Caco-2 (cell line): ENCODE results near the gene CACNB2. TPM values are rescaled to one million over a fixed set of nuclear protein-coding genes. Genes with fewer than 3 reads are reported as not detected.

Experiments used
- BruUV-seq: library from RNA; stranded (reverse); fragments of 400-500 nt; replicated peaks from 2 replicates; lab custom pipeline; 2021; lab: Mats Ljungman, UMichigan
- CTCF ChIA-PET: fragments of 300-600 bp; sonication (Branson Sonifier 250); formaldehyde crosslinking; loops from one replicate; lab custom pipeline; 2022; ENCODE audit warnings: antibody characterized with exemption; lab: Charles Lee
- POLR2A ChIA-PET: fragments of 300-600 bp; sonication (Branson Sonifier 250); formaldehyde crosslinking; loops from one replicate; lab custom pipeline; 2022; ENCODE audit warnings: antibody characterized with exemption; lab: Charles Lee
- DNase-seq, 2 experiments: peaks; one replicate each; pipeline versions ENCODE4 v3.0.0 to v3.0.0-alpha.2; 2020 to 2022
- H3K27me3 ChIP-seq: replicated peaks from 2 replicates; pipeline ENCODE4 v1.6.0; 2011; ENCODE audit warnings: low read length; ENCODE audit not compliant: control insufficient read depth, insufficient read depth
- H3K36me3 ChIP-seq: 2 replicates; pipeline ENCODE4 v1.5.1; 2011; ENCODE audit warnings: low read length; ENCODE audit not compliant: control insufficient read depth, insufficient read depth
- H3K4me1 ChIP-seq: fragments of 250-450 bp; sonication (Bioruptor Pico); 2 replicates; pipeline ENCODE4 v1.5.1; 2020; ENCODE audit warnings: mild to moderate bottlenecking
- H3K4me3 ChIP-seq: 2 replicates; pipeline ENCODE4 v1.5.1; 2011; ENCODE audit warnings: low read depth, mild to moderate bottlenecking, control low read depth, low read length
- H3K9me3 ChIP-seq: fragments of 250-450 bp; sonication (Bioruptor Pico); 2 replicates; pipeline ENCODE4 v1.5.1; 2020; ENCODE audit warnings: mild to moderate bottlenecking, moderate library complexity
- H3K27ac Mint-ChIP-seq: one replicate; pipeline ENCODE4 v1.8.0; 2022; ENCODE audit warnings: mixed read lengths; ENCODE audit not compliant: unreplicated experiment
- H3K27me3 Mint-ChIP-seq: one replicate; pipeline ENCODE4 v1.8.0; 2022; ENCODE audit warnings: mixed read lengths; ENCODE audit not compliant: insufficient read depth, unreplicated experiment
- H3K36me3 Mint-ChIP-seq: one replicate; pipeline ENCODE4 v1.8.0; 2022; ENCODE audit warnings: mild to moderate bottlenecking, mixed read lengths; ENCODE audit not compliant: insufficient read depth, unreplicated experiment
- H3K4me1 Mint-ChIP-seq: one replicate; pipeline ENCODE4 v1.8.0; 2022; ENCODE audit warnings: low read depth, mixed read lengths; ENCODE audit not compliant: unreplicated experiment
- H3K4me3 Mint-ChIP-seq: one replicate; pipeline ENCODE4 v1.8.0; 2022; ENCODE audit warnings: mild to moderate bottlenecking, moderate library complexity, mixed read lengths; ENCODE audit not compliant: unreplicated experiment
- H3K9me3 Mint-ChIP-seq: one replicate; pipeline ENCODE4 v1.8.0; 2022; ENCODE audit warnings: mixed read lengths; ENCODE audit not compliant: unreplicated experiment
- CTCF ChIP-seq, 2 experiments: fragments of 200-600 bp in 1 of 2; IDR thresholded peaks; 1 replicate in 1 of 2; 2 replicates in 1 of 2; pipeline versions ENCODE4 v1.5.1 to v1.8.0; 2011 to 2022; ENCODE audit warnings: antibody characterized with exemption in 1 of 2, control low read depth in 1 of 2, inconsistent platforms in 1 of 2, low read depth in 1 of 2, low read length in 1 of 2, mild to moderate bottlenecking in 1 of 2, moderate library complexity in 1 of 2; ENCODE audit not compliant: insufficient read depth in 1 of 2, severe bottlenecking in 1 of 2, unreplicated experiment in 1 of 2
- intact Hi-C: fragments of 100-400 bp; cut with micrococcal nuclease; formaldehyde crosslinking; loops from one replicate; pipeline ENCODE4 v1.10.0; 2022; ENCODE audit not compliant: unreplicated experiment
- total RNA-seq: library from RNA; stranded (reverse); gene quantifications from 2 replicates; pipeline ENCODE4 v1.2.3, GENCODE V29; 2022

Gene CACNB2
- total RNA-seq, 1 experiment from 2014 or later: 0.98 TPM

- H3K9me3 ChIP-seq: 0 out of 2 replicates have a peak, but pooled peaks cover 3% of the 10 kb centered on the region
- no peaks in the 10 kb centered on the region for H3K4me1 Mint-ChIP-seq
- no peaks in the 10 kb centered on the region for H3K36me3 Mint-ChIP-seq
- no peak overlapping the region for H3K4me3 Mint-ChIP-seq
- no peaks in the 10 kb centered on the region for H3K36me3 ChIP-seq
- BruUV-seq: no TSS peak
- no peaks in the 10 kb centered on the region for H3K9me3 Mint-ChIP-seq
- no peak overlapping the region for H3K27ac Mint-ChIP-seq
- H3K4me3 ChIP-seq: no peak overlapping the region
- DNase-seq: no peak
- H3K27me3 Mint-ChIP-seq: peaks cover 14% of the 10 kb centered on the region
- H3K4me1 ChIP-seq: no peaks in the 10 kb centered on the region
- TF ChIP-seq CTCF (IDR thresholded peaks at IDR 0.05; ENCODE audit: insufficient read depth in 1 of 2, low read depth in 1 of 2, low read length in 1 of 2, severe bottlenecking in 1 of 2, unreplicated experiment in 1 of 2): no peak
- intact Hi-C loops: no loop called here
- POLR2A ChIA-PET: no interaction called here
- H3K27me3 ChIP-seq: no peaks in the 10 kb centered on the region
- CTCF ChIA-PET: no interaction called here
These were observed 45.4 kb downstream of the CACNB2 start for GRCh38 chr10:18185621-18186020.

GRCh38 chr10:18190840-18191239, 50.6 kb downstream of the CACNB2 start:
- intact Hi-C loops: no loop called here
- Mint-ChIP-seq H3K9me3 (no peaks in the 10 kb centered on the region), H3K36me3 (no peaks in the 10 kb centered on the region), H3K27ac (no peak overlapping the region), H3K4me1 (no peaks in the 10 kb centered on the region), H3K4me3 (no peak overlapping the region), H3K27me3 (peaks cover 12% of the 10 kb centered on the region)
- no peaks in the 10 kb centered on the region for H3K4me1 ChIP-seq
- CTCF ChIA-PET: no interaction called here
- no peaks in the 10 kb centered on the region for H3K9me3 ChIP-seq
- BruUV-seq: no TSS peak
- no peak for DNase-seq
- H3K4me3 ChIP-seq: no peak overlapping the region
- POLR2A ChIA-PET: no interaction called here
- no peaks in the 10 kb centered on the region for H3K27me3 ChIP-seq
- H3K36me3 ChIP-seq: no peaks in the 10 kb centered on the region
- TF ChIP-seq CTCF (IDR thresholded peaks at IDR 0.05; ENCODE audit: insufficient read depth in 1 of 2, low read depth in 1 of 2, low read length in 1 of 2, severe bottlenecking in 1 of 2, unreplicated experiment in 1 of 2): no peak

GRCh38 chr10:18194634-18195033, 54.4 kb downstream of the CACNB2 start:
- Mint-ChIP-seq H3K4me1 (no peaks in the 10 kb centered on the region), H3K27ac (no peak overlapping the region), H3K4me3 (no peak overlapping the region), H3K27me3 (peaks cover 12% of the 10 kb centered on the region), H3K36me3 (no peaks in the 10 kb centered on the region), H3K9me3 (no peaks in the 10 kb centered on the region)
- DNase-seq: no peak
- Histone ChIP-seq H3K36me3 (no peaks in the 10 kb centered on the region), H3K4me1 (no peaks in the 10 kb centered on the region), H3K9me3 (no peaks in the 10 kb centered on the region), H3K4me3 (no peak overlapping the region), H3K27me3 (no peaks in the 10 kb centered on the region)
- intact Hi-C loops: no loop called here
- no TSS peak for BruUV-seq
- no peak for TF ChIP-seq CTCF (IDR thresholded peaks at IDR 0.05; ENCODE audit: insufficient read depth in 1 of 2, low read depth in 1 of 2, low read length in 1 of 2, severe bottlenecking in 1 of 2, unreplicated experiment in 1 of 2)
- ChIA-PET POLR2A (no interaction called here), CTCF (no interaction called here)
